NCI-H187 treated with DMSO at 0.1 percent for 48 hours (cell line): Measurements from ENCODE around the gene PKD1L1.

Experiments
- DNase-seq: peaks from one replicate; lab custom pipeline; 2025; lab: John Stamatoyannopoulos, UW

Gene PKD1L1

DNA sequence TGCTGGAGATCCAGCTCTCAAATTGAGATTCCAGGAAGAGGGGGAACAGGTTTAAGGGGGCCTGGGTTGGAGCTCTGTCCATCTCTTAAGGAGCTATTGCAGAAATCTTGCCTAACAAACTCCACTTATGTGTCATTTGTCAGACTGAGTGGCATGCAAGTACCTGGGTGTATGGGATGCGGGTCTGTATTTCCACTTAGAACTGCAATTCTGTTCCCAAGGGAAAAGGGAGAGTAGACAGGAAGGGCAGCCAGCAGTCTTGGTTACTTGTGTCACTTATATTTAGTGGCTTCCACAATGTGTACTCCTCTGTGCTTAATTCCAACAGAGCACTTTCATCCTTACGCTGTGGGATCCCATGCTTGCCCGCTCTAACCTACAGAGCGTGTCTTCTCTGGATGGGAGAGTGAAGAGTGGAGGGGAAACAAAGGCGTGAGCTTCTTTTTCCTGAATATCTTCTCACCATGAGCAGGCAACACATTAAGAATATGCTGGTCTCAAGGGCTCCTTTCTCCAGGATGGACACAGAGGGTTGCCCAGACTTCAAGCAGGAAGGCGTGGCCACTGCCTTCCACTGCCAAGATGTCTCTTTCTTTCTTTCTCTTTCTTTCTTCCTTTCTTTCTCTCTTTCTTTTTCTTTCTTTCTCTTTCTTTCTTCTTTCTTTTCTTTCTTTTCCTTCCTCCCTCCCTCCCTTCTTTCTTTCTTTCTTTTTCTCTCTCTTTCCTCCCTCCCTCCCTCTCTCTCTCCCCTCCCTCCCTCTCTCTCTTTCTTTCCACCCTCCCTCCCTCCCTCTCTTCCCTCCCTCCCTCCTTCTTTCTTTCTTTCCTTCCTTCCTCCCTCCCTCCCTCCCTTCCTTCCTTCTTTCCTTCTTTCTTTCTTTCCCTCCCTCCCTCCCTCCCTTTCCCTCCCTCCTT lies 212.6 kb downstream of the PKD1L1 start:
- DNase-seq = no peak

DNA sequence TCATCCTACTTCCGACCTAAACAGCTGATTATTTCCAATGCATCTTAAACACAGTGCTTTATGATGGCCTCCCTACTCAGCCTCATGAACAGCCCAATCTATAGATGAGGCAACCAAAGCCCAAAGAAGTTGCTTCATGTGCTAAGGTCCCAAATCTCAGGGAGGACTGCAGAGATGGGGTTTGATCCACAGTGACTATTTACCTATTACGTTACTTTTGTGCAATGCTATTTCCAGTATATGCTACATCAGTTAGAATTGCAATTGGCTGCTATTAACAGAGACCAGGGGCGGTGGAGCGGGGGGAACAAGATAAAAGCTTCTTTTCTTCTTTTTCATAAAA lies 213.3 kb downstream of the PKD1L1 start:
- no peak for DNase-seq

DNA sequence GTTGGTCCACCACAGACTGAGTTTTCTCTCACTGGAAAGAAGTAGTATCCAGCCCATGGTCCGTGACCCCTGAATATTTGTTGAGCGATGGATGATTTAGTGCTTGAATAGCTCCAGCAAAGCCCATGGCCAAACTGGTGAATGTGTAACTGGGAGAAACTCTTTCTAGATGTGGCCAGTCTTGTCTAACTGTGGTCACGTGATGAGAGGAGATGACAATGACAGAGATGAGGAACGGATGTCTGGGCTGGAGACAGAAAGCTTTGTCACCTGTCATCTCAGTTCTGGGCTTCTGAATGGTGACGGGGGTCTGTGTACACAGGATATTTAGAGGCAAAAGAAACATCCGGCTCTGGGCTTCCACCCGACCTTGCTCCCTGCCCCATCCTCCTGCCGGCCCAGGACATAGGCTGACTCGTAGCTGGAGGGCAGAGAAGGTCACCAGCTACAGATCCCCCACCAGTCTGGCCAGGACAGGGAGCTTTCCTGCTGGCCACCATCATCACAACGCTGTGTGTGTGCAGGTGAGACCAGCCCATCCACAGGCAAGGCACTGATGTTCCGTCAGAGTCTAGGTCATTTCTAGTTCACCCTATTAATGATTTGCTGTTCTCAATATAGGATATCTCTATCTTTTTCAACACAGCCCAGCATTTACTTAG lies 213.8 kb downstream of the PKD1L1 start:
- DNase-seq = no peak

DNA sequence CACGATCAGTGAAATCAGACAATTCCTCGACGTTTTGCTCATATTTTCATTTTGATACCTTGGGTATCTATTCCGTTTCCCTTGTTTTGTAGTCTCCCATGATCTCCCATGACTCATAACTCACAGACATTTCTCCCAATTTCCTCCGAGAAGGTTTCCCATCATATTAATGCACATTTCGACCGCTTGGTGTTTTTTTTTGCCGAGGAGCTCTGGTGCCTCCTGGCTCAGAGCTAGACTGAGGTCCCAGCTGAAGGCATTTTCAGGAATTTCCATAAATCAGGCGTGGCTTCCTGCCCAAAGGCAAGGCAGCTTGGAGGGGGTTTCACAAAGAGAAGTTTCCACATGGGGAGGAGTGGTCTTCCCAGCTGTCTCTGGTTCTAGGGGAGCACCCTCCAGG lies 218.1 kb downstream of the PKD1L1 start:
- DNase-seq = no peak

DNA sequence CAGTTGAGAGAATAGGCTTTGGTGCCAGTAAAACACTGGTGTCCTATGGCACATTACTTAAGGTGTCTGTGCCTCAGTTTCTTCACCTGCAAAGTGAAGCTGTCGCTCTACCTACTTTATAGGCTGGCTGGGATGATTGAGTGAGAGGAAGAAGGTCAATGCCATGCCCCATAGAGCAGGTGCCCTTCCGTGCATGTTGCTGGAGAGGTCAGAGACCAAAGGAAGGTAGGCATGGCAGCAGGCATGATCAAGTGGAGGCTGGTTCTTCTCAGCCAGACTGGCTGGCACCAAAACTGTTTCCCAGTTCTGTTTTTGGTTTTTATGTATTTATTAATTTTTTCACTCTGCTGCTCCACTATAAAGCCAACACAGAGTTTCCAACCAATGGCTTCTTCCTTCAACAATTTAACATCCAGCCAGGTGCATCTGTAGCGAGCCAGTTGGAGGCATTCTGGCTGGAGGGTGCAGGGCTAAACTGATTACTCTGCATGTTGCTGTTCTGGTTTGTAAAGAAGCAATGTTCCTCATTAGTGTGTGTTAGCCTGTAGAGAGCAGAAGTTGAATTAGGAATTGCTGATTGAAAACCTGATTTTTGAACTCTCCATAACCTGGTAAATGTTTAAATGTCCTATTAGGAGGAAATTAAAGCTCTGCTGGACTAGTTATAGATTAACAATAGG lies 222.1 kb downstream of the PKD1L1 start:
- no peak for DNase-seq

DNA sequence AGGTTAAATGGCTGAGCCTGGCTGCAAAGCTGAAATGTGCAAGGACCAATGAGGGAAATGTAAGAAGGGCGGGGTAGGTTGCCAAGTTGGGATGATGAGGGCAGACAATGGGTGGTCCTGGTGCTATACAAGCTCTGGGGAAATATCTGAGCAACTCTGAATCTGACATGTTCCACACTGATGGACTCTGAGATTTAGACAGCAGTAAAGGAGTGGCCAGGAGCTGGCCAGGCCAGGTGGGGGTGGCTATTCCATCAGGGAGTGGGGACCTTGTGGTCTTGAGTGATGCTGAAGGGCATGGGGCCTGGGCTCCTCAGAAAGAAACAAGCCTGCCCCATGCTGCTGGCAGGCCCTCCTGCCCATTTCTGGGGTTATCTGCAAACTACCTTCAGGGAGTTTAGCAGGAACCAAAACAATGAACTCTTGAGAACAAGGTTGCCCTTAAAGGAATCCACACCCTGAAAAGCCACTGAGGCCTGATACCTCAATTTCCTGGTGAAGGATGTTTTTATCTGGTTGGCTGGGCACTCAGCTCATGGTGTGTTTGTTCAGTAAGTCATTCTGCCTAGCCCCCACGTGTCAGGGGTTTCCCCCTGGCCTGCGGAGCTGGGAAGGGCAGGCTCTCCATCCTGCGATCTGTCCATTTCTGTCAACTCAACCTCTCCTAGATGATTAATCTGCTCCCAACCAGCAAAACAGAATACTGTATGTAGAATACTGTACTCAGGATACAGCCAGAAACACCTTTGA lies 223.1 kb downstream of the PKD1L1 start:
- DNase-seq = no peak
